Stimulated activated CD4-positive, alpha-beta T cell treated with anti-CD3 and anti-CD28 coated beads, Interleukin-4, amount 100 ng/mL, for 1 hour (primary cell): ENCODE data around the gene MARS2.
"Not testable (repeated sequence)": the region's sequence is repeated elsewhere in the genome, so short reads cannot be mapped to it uniquely, and the experiment has no call there.

Experiments used
- DNase-seq: peaks from one replicate; pipeline ENCODE4 v3.0.0-alpha.2; 2020

The MARS2 gene

GRCh38 chr2:197707316-197708213, 2.4 kb downstream of the MARS2 start:
- no peak for DNase-seq

DNA sequence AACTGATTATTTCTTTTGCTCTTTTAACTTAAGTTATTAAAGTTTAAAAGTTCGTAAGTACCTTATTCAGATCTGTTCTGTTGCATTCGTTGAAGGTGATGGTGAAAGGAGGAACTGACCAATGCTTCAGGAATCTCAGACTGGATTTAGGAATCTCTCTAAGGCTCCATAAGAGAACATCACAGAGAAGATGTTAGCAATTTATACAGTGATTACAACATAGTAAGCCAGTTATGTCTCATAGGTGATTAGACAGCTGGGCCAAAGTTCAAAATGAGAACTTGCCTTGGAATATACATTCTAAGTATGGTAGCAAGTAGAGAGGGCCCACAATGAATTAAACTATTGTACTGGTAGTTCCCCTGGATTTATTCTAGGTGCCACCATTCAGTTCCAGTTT, 3.2 kb downstream of the MARS2 start:
- DNase-seq = no peak

DNA sequence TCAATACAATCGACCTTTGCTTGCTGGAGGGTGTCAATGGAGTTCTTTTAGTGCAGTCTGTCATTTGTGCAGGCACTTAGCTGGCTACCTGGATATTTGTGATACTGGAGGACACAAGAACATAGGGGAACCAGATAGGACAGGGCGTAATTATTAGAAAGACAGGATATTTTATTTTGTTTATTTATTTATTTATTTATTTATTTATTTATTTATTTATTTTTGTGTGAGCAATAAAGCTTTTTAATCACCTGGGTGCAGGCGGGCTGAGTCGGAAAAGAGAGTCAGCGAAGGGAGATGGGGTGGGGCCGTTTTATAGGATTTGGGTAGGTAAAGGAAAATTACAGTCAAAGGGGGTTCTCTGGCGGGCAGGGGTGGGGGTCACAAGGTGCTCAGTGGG, 4.0 kb downstream of the MARS2 start:
- not testable (repeated sequence) for DNase-seq

- DNase-seq = no peak
Measured at GRCh38 chr2:197710424-197711042, 5.4 kb downstream of the MARS2 start.

- DNase-seq = no peak
Measured at GRCh38 chr2:197711578-197711977, 6.4 kb downstream of the MARS2 start.

DNA sequence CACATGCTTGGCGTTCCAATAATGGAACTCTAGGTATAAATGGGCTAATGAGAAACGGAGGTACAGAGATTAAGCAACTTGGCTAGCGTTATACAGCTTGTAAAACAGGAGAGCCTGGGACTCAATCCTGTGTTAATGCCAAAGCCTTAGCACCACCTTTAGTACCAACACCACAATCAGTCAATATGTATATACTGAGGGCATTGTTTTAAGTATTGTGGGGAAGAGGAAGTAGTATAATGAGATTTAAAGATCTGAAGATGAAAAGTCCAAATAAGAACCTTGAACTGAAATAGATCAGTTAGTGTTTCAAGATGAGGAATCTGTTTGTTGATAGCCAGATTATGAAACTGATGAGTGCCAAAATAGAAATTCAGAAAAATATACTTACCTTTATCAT, 8.1 kb downstream of the MARS2 start:
- DNase-seq = no peak

GRCh38 chr2:197717863-197718262, 12.7 kb downstream of the MARS2 start:
- DNase-seq = no peak

GRCh38 chr2:197727011-197727410, 21.8 kb downstream of the MARS2 start:
- no peak for DNase-seq

- not testable (repeated sequence) for DNase-seq
Measured at GRCh38 chr2:197728555-197729544, 23.7 kb downstream of the MARS2 start.

DNA sequence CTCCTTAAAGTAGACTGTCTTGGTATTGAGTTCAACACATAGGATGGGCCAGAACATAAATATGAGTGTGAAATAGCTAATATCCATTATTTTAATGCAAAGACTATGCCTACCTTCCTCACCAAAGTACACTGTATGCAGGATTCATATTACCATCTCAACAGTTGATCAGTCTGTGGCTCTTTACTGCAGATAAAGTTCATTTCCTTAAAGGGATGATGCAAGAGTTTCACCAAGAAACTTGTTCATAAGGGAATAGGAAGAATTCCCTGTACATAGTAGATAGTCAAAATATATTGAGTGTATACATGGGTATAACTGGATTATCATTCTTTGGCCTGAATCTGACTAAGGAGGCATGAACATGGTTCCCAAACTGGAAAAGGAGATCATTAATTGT, 35.0 kb downstream of the MARS2 start:
- DNase-seq = no peak
